Activated T-helper 2 cell treated with anti-CD3 and anti-CD28 coated beads, Interferon-gamma antibody, Interleukin-2, Interleukin-4, amounts not matched to agents 10 μg/mL and 5 μg/mL and 100 μg/mL, durations not matched to agents 14 hours and 24 hours and 36 hours (primary cell): ENCODE data around the gene TDG. TPM values are rescaled to one million over a fixed set of nuclear protein-coding genes. Genes with fewer than 3 reads are reported as not detected.

ENCODE experiments used
- DNase-seq: peaks from one replicate; pipeline ENCODE4 v3.0.0; 2021; ENCODE audit warnings: low spot score
- H3K27ac Mint-ChIP-seq: one replicate; pipeline ENCODE4 v1.8.0; 2021; ENCODE audit warnings: mixed read lengths
- H3K27me3 Mint-ChIP-seq: one replicate; pipeline ENCODE4 v1.8.0; 2021; ENCODE audit warnings: low read depth, mixed read lengths
- H3K36me3 Mint-ChIP-seq: one replicate; pipeline ENCODE4 v1.8.0; 2021; ENCODE audit warnings: low read depth, mixed read lengths
- H3K4me1 Mint-ChIP-seq: one replicate; pipeline ENCODE4 v1.8.0; 2021; ENCODE audit warnings: low read depth, mixed read lengths
- H3K4me3 Mint-ChIP-seq: one replicate; pipeline ENCODE4 v1.8.0; 2021; ENCODE audit warnings: low read depth, mild to moderate bottlenecking, moderate library complexity, mixed read lengths
- H3K9me3 Mint-ChIP-seq: one replicate; pipeline ENCODE4 v1.8.0; 2021; ENCODE audit warnings: mixed read lengths
- intact Hi-C: fragments of 100-400 bp; cut with micrococcal nuclease; formaldehyde crosslinking; loops from one replicate; pipeline ENCODE4 v1.15.1; 2023
- total RNA-seq: library from RNA; stranded (reverse); gene quantifications from 2 replicates; pipeline ENCODE4 v1.2.3, GENCODE V29; 2022

TDG gene
- 76.6 and 77.3 TPM in 2 replicates for total RNA-seq

- peak within 1 kb of the TSS; percentile 98 for H3K4me3 Mint-ChIP-seq
- H3K4me1 Mint-ChIP-seq: peaks cover 28% of the 10 kb centered on the region
- H3K27me3 Mint-ChIP-seq: no peaks in the 10 kb centered on the region
- H3K27ac Mint-ChIP-seq: peak within 1 kb of the TSS; percentile 99
- peaks cover 42% of the 10 kb centered on the region for H3K36me3 Mint-ChIP-seq
- no peaks in the 10 kb centered on the region for H3K9me3 Mint-ChIP-seq
- DNase-seq: peak; percentile 96
- intact Hi-C loops: loop anchor here (1.0 to 5.0 kb wide), 6 partner anchors 9 to 171 kb away; partner anchors contain the start of genes HCFC2 and NFYB
These were observed at the start of gene TDG for GRCh38 chr12:103965590-103966504. Gene TDG, plus strand, starts transcription at chr12:103965872. Its CDS starts 166 bp downstream, at chr12:103966038.

DNA sequence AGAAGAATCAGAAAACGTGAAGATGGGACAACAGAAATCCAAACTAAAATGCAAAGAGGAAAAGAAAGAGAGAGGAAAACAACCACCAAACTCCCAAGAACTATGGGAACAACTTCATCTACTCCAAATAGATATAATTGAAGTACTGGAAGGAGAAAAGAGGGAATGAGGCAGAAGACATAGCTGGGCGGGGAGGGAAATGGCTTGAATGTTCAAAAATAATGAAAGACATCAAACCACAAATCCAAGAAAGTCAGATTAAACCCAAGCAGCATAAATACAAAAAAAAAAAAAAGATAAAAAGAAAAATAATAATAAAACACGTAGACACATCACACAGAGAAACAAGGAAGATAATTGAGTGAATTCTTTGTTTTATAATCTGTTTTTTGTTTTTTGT, 47.8 kb upstream of the TDG start:
- intact Hi-C loops: no loop called here
- Mint-ChIP-seq H3K27me3 (peaks cover 2% of the 10 kb centered on the region), H3K27ac (no peak overlapping the region), H3K4me3 (no peak overlapping the region), H3K36me3 (peaks cover 4% of the 10 kb centered on the region), H3K4me1 (no peaks in the 10 kb centered on the region), H3K9me3 (peaks cover 22% of the 10 kb centered on the region)
- DNase-seq: no peak

GRCh38 chr12:103924761-103925641, 40.7 kb upstream of the TDG start:
- Mint-ChIP-seq H3K4me1 (peaks cover 36% of the 10 kb centered on the region), H3K4me3 (peak overlapping the region; percentile 66), H3K36me3 (peaks cover 9% of the 10 kb centered on the region)

DNA sequence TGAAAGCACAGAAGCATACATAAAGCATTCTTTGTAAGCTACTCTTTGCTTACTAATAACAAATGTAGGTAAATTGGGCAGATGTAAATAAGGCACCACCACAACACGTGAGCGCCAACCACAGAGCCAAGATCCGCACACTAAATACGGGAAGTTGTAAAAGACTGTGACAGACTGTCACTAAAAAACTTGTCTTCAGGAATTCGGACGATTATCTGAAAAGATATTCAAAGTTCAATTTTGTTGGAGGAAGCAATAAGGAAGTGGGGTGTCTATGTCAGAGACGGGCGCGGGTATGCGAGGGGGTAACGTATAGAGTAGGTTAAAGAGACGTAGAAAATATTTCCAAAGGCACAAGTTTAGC, 37.0 kb upstream of the TDG start:
- intact Hi-C loops: loop anchor here (1.0 to 5.0 kb wide), 5 partner anchors 37 to 529 kb away; partner anchors contain the start of genes CHST11, EID3, NFYB and TDG
- Mint-ChIP-seq H3K4me1 (peaks cover 47% of the 10 kb centered on the region), H3K36me3 (peaks cover 45% of the 10 kb centered on the region)

More at GRCh38 chr12:103924761-103925641, 40.7 kb upstream of the TDG start:
- H3K27me3 Mint-ChIP-seq: no peaks in the 10 kb centered on the region
- H3K27ac Mint-ChIP-seq: peak overlapping the region; percentile 78
- H3K9me3 Mint-ChIP-seq: no peaks in the 10 kb centered on the region
- intact Hi-C loops: loop anchor here (1.0 to 5.0 kb wide), 4 partner anchors 47 to 532 kb away; partner anchors contain the start of genes CHST11, EID3 and NFYB
- DNase-seq: peak; percentile 27

DNA sequence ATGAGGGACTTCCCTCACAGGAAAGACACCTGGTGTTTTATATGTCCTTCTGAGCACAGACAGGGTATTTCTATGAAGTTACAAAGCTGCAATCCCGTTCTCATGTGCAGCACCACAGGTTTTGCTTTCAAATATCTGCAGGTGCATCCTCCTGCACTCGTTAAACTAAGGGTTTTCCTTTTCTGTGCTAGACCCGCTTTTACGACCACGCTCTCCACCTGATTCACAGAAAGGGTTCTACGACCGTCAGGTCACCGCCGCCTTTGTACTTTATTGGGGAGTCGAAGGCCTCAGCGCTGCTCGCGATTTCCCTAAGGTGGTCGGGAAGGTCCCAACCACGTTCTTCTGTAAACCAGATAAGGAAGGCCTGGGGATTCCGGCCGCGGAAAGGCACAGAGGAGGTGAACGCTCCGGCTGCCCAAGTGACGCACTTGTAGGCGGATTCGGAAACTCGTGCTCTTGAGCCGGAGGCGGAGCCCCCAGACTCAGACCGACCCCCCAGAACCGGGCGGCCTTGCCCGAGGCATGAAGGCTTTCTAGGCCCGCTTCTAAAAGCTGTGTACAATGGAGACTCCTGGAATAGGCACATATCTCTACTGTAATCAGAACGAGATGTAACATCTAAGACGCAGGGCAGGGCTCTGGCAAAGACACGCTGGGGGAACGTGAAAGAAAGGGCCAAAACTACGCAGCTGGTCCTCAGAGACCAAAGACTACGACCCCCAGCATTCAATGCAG, 36.5 kb upstream of the TDG start:
- H3K4me1 Mint-ChIP-seq: peaks cover 46% of the 10 kb centered on the region
- H3K36me3 Mint-ChIP-seq: peaks cover 51% of the 10 kb centered on the region
- H3K27ac Mint-ChIP-seq: peak overlapping the region; percentile 100

More for the DNA sequence above, 37.0 kb upstream of the TDG start:
- peak overlapping the region; percentile 86 for H3K4me3 Mint-ChIP-seq
- peak; percentile 47 for DNase-seq
- H3K27me3 Mint-ChIP-seq: no peaks in the 10 kb centered on the region
- peak overlapping the region; percentile 100 for H3K27ac Mint-ChIP-seq
- no peaks in the 10 kb centered on the region for H3K9me3 Mint-ChIP-seq

DNA sequence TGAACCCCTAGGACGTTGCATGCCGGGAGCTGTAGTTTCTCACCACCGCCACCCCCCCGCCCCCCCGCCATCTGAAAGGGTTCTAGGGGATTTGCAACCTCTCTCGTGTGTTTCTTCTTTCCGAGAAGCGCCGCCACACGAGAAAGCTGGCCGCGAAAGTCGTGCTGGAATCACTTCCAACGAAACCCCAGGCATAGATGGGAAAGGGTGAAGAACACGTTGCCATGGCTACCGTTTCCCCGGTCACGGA, 36.0 kb upstream of the TDG start:
- H3K27ac Mint-ChIP-seq: peak overlapping the region; percentile 100
- intact Hi-C loops: loop anchor here (1.0 to 5.0 kb wide), 11 partner anchors 18 to 1401 kb away; partner anchors contain the start of genes C12orf75, CHST11, EID3 and HCFC2
- no peak for DNase-seq
- no peaks in the 10 kb centered on the region for H3K27me3 Mint-ChIP-seq
- H3K4me3 Mint-ChIP-seq: peak overlapping the region; percentile 86
- no peaks in the 10 kb centered on the region for H3K9me3 Mint-ChIP-seq
- H3K4me1 Mint-ChIP-seq: peaks cover 46% of the 10 kb centered on the region
- H3K36me3 Mint-ChIP-seq: peaks cover 55% of the 10 kb centered on the region

More for the DNA sequence above, 36.5 kb upstream of the TDG start:
- DNase-seq: peak; percentile 81
- Mint-ChIP-seq H3K9me3 (no peaks in the 10 kb centered on the region), H3K27me3 (no peaks in the 10 kb centered on the region), H3K4me3 (peak overlapping the region; percentile 86)
- intact Hi-C loops: loop anchor here (1.0 to 5.0 kb wide), 5 partner anchors 36 to 528 kb away; partner anchors contain the start of genes CHST11, EID3, NFYB and TDG

GRCh38 chr12:103930034-103930786, 35.5 kb upstream of the TDG start, which contains the start of gene HSP90B1:
Gene HSP90B1, plus strand, starts transcription at chr12:103930410. Its CDS starts 106 bp downstream, at chr12:103930516.
- Mint-ChIP-seq H3K9me3 (no peaks in the 10 kb centered on the region), H3K27me3 (no peaks in the 10 kb centered on the region), H3K4me3 (peak within 1 kb of the TSS; percentile 86), H3K36me3 (peaks cover 60% of the 10 kb centered on the region), H3K4me1 (peaks cover 46% of the 10 kb centered on the region), H3K27ac (peak within 1 kb of the TSS; percentile 100)
- intact Hi-C loops: loop anchor here (1.0 to 2.0 kb wide), 6 partner anchors 17 to 1401 kb away; partner anchors contain the start of genes C12orf75, HCFC2 and NT5DC3
- DNase-seq: peak; percentile 99

- no peak for DNase-seq
- intact Hi-C loops: loop anchor here (1.0 to 2.0 kb wide), 6 partner anchors 16 to 1400 kb away; partner anchors contain the start of genes C12orf75, HCFC2 and NT5DC3
- Mint-ChIP-seq H3K4me3 (peak overlapping the region; percentile 86), H3K4me1 (peaks cover 48% of the 10 kb centered on the region), H3K27me3 (no peaks in the 10 kb centered on the region), H3K36me3 (peaks cover 68% of the 10 kb centered on the region), H3K27ac (peak overlapping the region; percentile 100), H3K9me3 (no peaks in the 10 kb centered on the region)
These were observed 34.6 kb upstream of the TDG start for GRCh38 chr12:103930787-103931735.

DNA sequence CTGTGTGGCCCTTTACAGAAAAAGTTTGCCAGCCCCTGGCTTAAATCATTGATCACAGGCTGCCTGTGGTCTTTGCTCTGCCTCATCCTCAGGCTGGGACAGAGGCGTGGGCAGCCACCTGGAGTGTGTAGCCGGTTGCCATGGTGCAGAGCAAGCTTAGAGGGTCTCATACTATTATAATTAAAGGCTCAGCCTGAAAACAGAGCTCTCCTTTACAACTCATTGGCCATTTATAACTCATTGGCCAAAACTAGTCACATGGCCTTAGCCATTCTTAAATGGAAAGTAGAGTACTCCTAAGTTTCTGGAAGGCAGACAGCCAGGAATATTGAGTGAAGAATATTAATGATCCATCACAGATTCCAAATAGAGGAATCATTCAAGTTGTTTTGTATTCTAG, 32.4 kb upstream of the TDG start:
- intact Hi-C loops: no loop called here
- H3K36me3 Mint-ChIP-seq: peaks cover 78% of the 10 kb centered on the region
- no peak overlapping the region for H3K27ac Mint-ChIP-seq
- H3K4me1 Mint-ChIP-seq: peaks cover 39% of the 10 kb centered on the region
- H3K4me3 Mint-ChIP-seq: peak overlapping the region; percentile 86
- DNase-seq: no peak
- no peaks in the 10 kb centered on the region for H3K9me3 Mint-ChIP-seq
- H3K27me3 Mint-ChIP-seq: no peaks in the 10 kb centered on the region

DNA sequence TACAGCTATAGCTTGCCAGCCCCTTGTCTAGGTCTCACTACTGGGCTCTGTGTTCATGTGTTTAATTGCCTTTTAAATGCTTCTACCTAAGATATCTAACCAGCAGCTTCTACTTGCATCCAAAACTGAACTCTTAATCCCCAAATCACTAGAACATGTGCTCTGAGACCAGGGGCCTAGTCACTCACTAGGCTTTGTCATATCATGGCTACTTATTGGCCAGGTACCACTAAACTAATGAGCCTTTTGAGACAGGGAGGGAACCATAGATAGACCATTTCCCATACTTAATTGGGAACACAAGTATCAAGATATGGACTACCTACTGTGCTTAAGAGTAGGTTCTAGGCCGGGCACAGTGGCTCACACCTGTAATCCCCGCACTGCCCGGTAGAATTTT, 29.0 kb upstream of the TDG start:
- Mint-ChIP-seq H3K36me3 (peaks cover 95% of the 10 kb centered on the region), H3K4me1 (peaks cover 49% of the 10 kb centered on the region), H3K9me3 (no peaks in the 10 kb centered on the region), H3K27me3 (no peaks in the 10 kb centered on the region), H3K27ac (no peak overlapping the region), H3K4me3 (no peak overlapping the region)
- intact Hi-C loops: no loop called here
- DNase-seq: no peak
